Mesendoderm (in vitro differentiated cells): ENCODE measurements around the gene TAF11L5. TPM values are rescaled to one million over a fixed set of nuclear protein-coding genes. Genes with fewer than 3 reads are reported as not detected.
"Not testable (repeated sequence)": the region's sequence is repeated elsewhere in the genome, so short reads cannot be mapped to it uniquely, and the experiment has no call there.

Source experiments
- DNase-seq: peaks from one replicate; pipeline ENCODE4 v3.0.0; 2013
- H2AK5ac ChIP-seq: 2 replicates; pipeline ENCODE4 v1.6.1; 2013; ENCODE audit warnings: low read length, inconsistent platforms
- H2BK120ac ChIP-seq: 2 replicates; pipeline ENCODE4 v1.6.1; 2013; ENCODE audit warnings: low read depth, mild to moderate bottlenecking, low read length, moderate library complexity, mixed read lengths
- H2BK15ac ChIP-seq: replicated peaks from 2 replicates; pipeline ENCODE4 v1.6.1; 2013; ENCODE audit warnings: low read depth, mild to moderate bottlenecking, moderate library complexity
- H2BK5ac ChIP-seq: 2 replicates; pipeline ENCODE4 v1.6.1; 2013; ENCODE audit warnings: low read length, inconsistent platforms
- H3K18ac ChIP-seq: 2 replicates; pipeline ENCODE4 v1.6.1; 2013; ENCODE audit warnings: mild to moderate bottlenecking, low read length, mixed read lengths
- H3K23ac ChIP-seq: one replicate; pipeline ENCODE4 v1.6.1; 2013; ENCODE audit warnings: low read length
- H3K27ac ChIP-seq: 2 replicates; pipeline ENCODE4 v1.5.1; 2013; ENCODE audit warnings: low read depth, mild to moderate bottlenecking, inconsistent platforms, low read length, moderate library complexity
- H3K27me3 ChIP-seq: 2 replicates; pipeline ENCODE4 v1.6.1; 2013; ENCODE audit warnings: low read length, control low read depth, mild to moderate bottlenecking, inconsistent platforms; ENCODE audit not compliant: insufficient read depth, poor library complexity
- H3K36me3 ChIP-seq: 2 replicates; pipeline ENCODE4 v1.6.1; 2013; ENCODE audit warnings: low read length, inconsistent platforms; ENCODE audit not compliant: control insufficient read depth, insufficient read depth
- H3K4ac ChIP-seq: one replicate; pipeline ENCODE4 v1.6.1; 2013; ENCODE audit warnings: low read depth, mild to moderate bottlenecking, low read length, moderate library complexity
- H3K4me1 ChIP-seq: 2 replicates; pipeline ENCODE4 v1.6.1; 2013; ENCODE audit warnings: low read depth, low read length, inconsistent platforms; ENCODE audit not compliant: control insufficient read depth
- H3K4me2 ChIP-seq: 2 replicates; pipeline ENCODE4 v1.6.1; 2013; ENCODE audit warnings: low read length
- H3K4me3 ChIP-seq: 2 replicates; pipeline ENCODE4 v1.5.1; 2013; ENCODE audit warnings: mild to moderate bottlenecking, low read length
- H3K56ac ChIP-seq: one replicate; pipeline ENCODE4 v1.6.1; 2013; ENCODE audit warnings: low read length
- H3K79me1 ChIP-seq: 2 replicates; pipeline ENCODE4 v1.6.1; 2013; ENCODE audit warnings: low read length, inconsistent platforms
- H3K79me2 ChIP-seq: 2 replicates; pipeline ENCODE4 v1.6.1; 2013; ENCODE audit warnings: mild to moderate bottlenecking, low read length; ENCODE audit not compliant: control insufficient read depth, insufficient read depth
- H3K9ac ChIP-seq: 2 replicates; pipeline ENCODE4 v1.6.1; 2013; ENCODE audit warnings: low read length, inconsistent platforms
- H4K5ac ChIP-seq: one replicate; pipeline ENCODE4 v1.6.1; 2013; ENCODE audit warnings: low read length
- H4K8ac ChIP-seq: one replicate; pipeline ENCODE4 v1.6.1; 2013; ENCODE audit warnings: low read depth, mild to moderate bottlenecking, control low read depth, low read length, moderate library complexity
- WGBS: extraction: QIAGEN DNeasy Blood & Tissue Kit; methylation state at CpG from one replicate; pipeline ENCODE4 v1.1.7; 2013; ENCODE audit warnings: low lambda C conversion rate, missing lambda C conversion rate; ENCODE audit not compliant: insufficient coverage; ENCODE audit errors: extremely low coverage; 5-methylcytosine and 5-hydroxymethylcytosine counted together
- small RNA-seq: library from polyadenylated mRNA; stranded (forward); fragments of <200 nt; extraction: miRNeasy Mini kit (QIAGEN cat#:217004); gene quantifications from one replicate; pipeline ENCODE3, GENCODE V24; 2013; ENCODE audit not compliant: insufficient read depth

TAF11L5 gene

GRCh38 chr5:17528369-17528768, 3.3 kb downstream of the TAF11L5 start, which contains the start of gene TAF11L6:
Gene TAF11L6, plus strand, starts transcription at chr5:17528669.
- H2BK15ac ChIP-seq, H4K5ac ChIP-seq, H3K79me1 ChIP-seq, H3K23ac ChIP-seq, H3K56ac ChIP-seq, H4K8ac ChIP-seq, H3K27me3 ChIP-seq, H2BK120ac ChIP-seq, DNase-seq, H3K4me2 ChIP-seq, H3K4me1 ChIP-seq, H3K4ac ChIP-seq, H3K79me2 ChIP-seq, H2AK5ac ChIP-seq, H2BK5ac ChIP-seq, H3K9ac ChIP-seq, H3K4me3 ChIP-seq, H3K27ac ChIP-seq, H3K18ac ChIP-seq, H3K36me3 ChIP-seq: not testable (repeated sequence)
- no CpG with 5 or more reads among the region's 15 CpGs for WGBS

Small RNA genes within 50 kb of the gene (small RNA-seq; reads per million reads assigned to genes)
- gene AC106774.3: not detected
